Lower leg skin (tissue), 3 donors: ENCODE data around the gene PTDSS2.

ENCODE experiments used
- POLR2A ChIP-seq, 2 donors: fragments of 450-650 bp; IDR thresholded peaks; one replicate each; pipeline ENCODE4 v1.6.1; 2016 to 2017; ENCODE audit warnings: antibody characterized with exemption in 2 of 2, mild to moderate bottlenecking in 1 of 2, moderate library complexity in 1 of 2
- TF ChIP-seq, protein P1 (sequence below), 3 donors: fragments of 450-650 bp; IDR thresholded peaks; one replicate each; pipeline ENCODE4 v1.5.1; 2016; ENCODE audit warnings: antibody characterized with exemption in 3 of 3, mild to moderate bottlenecking in 3 of 3, moderate library complexity in 2 of 3

DNA sequence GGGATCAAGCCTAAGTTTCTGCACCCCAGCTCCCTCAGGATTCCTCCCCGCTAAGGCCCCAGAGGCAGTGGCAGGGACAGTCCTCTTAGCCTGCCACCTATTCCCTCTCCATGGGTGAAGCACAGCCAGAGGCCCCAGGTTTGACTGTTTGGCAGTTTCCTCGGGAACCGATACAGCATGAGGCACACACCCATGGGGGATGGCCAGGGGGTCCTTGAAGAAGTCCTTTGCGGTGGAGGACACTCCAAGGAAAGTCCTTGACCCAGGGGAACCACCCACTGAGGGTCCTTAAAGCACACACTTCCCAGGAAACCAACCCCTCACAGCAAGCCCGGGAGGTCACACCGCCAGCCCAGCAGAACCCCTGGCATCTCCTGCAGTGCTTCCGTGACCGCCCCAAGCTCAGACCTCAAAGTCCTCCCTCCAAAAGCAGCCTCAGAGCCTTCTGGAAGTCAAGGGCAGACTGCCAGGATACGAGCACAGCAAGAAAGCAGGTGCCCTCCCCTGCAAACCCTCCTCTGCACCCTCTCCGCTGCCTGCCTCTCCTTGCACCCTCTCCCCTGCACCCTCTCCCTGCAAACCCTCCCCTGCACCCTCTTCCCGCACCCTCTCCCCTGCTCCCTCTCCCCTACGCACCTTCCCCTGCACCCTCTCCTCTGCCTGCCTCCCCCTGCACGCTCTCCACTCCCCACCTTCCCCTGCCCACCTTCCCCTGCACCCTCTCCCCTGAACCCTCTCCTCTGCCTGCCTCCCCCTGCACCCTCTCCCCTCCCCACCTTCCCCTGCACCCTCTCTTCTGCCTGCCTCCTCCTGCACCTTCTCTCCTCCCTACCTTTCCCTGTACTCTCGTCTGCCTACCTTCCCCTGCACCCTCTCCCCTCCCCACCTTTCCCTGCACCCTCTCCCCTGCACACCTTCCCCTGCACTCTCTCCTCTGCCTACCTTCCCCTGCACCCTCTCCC lies 36.7 kb upstream of the PTDSS2 start:
- TF ChIP-seq POLR2A (IDR thresholded peaks at IDR 0.05), result no peak
- TF ChIP-seq, protein P1, sequence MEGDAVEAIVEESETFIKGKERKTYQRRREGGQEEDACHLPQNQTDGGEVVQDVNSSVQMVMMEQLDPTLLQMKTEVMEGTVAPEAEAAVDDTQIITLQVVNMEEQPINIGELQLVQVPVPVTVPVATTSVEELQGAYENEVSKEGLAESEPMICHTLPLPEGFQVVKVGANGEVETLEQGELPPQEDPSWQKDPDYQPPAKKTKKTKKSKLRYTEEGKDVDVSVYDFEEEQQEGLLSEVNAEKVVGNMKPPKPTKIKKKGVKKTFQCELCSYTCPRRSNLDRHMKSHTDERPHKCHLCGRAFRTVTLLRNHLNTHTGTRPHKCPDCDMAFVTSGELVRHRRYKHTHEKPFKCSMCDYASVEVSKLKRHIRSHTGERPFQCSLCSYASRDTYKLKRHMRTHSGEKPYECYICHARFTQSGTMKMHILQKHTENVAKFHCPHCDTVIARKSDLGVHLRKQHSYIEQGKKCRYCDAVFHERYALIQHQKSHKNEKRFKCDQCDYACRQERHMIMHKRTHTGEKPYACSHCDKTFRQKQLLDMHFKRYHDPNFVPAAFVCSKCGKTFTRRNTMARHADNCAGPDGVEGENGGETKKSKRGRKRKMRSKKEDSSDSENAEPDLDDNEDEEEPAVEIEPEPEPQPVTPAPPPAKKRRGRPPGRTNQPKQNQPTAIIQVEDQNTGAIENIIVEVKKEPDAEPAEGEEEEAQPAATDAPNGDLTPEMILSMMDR (IDR thresholded peaks at IDR 0.05), result no peak
